Lung (tissue), 12 donors: ENCODE data around the gene LONP2. TPM values are rescaled to one million over a fixed set of nuclear protein-coding genes. Genes with fewer than 3 reads are reported as not detected.
A peak's percentile ranks its signal among the peaks of the same experiment; 100 is the strongest.

Experiments
- ATAC-seq: fragments of 200-7000 bp; cut with Tn5 transposase; one replicate; pipeline ENCODE4 v1.9.1; 2020; ENCODE audit warnings: moderate number of reproducible peaks; ENCODE audit not compliant: insufficient read depth, low FRiP score
- DNase-seq, 3 donors: peaks; one replicate each; pipeline ENCODE4 v3.0.0-alpha.2; 2013 to 2017
- H3K27ac ChIP-seq, 2 donors: one replicate each; pipeline ENCODE4 v1.5.1; 2013; ENCODE audit warnings: mild to moderate bottlenecking in 2 of 2, moderate library complexity in 2 of 2, control low read depth in 1 of 2, inconsistent platforms in 1 of 2, low read depth in 1 of 2, low read length in 1 of 2
- H3K27me3 ChIP-seq, 3 donors: one replicate each; pipeline ENCODE4 v1.5.1; 2013; ENCODE audit warnings: low read length in 2 of 3; ENCODE audit not compliant: control insufficient read depth in 3 of 3, insufficient read depth in 3 of 3
- H3K36me3 ChIP-seq, 4 donors: one replicate each; pipeline ENCODE4 v1.5.1; 2013; ENCODE audit warnings: low read length in 4 of 4, mild to moderate bottlenecking in 1 of 4, moderate library complexity in 1 of 4; ENCODE audit not compliant: control insufficient read depth in 4 of 4, insufficient read depth in 4 of 4
- H3K4me1 ChIP-seq, 5 donors: one replicate each; pipeline ENCODE4 v1.5.1; 2013; ENCODE audit warnings: low read length in 5 of 5, mild to moderate bottlenecking in 2 of 5, moderate library complexity in 1 of 5; ENCODE audit not compliant: control insufficient read depth in 5 of 5, insufficient read depth in 5 of 5
- H3K4me3 ChIP-seq: one replicate; pipeline ENCODE4 v1.5.1; 2013; ENCODE audit warnings: mild to moderate bottlenecking, control low read depth, moderate library complexity
- H3K9ac ChIP-seq, 2 donors: one replicate each; pipeline ENCODE4 v1.5.1; 2013; ENCODE audit warnings: low read length in 2 of 2, control low read depth in 1 of 2; ENCODE audit not compliant: insufficient read depth in 1 of 2
- H3K9me3 ChIP-seq, 4 donors: one replicate each; pipeline ENCODE4 v1.5.1; 2013; ENCODE audit warnings: low read length in 3 of 4, mild to moderate bottlenecking in 1 of 4, moderate library complexity in 1 of 4; ENCODE audit not compliant: control insufficient read depth in 4 of 4, insufficient read depth in 3 of 4
- CTCF ChIP-seq: IDR thresholded peaks from 2 replicates; pipeline ENCODE4 v1.5.1; 2012; ENCODE audit warnings: mild to moderate bottlenecking; ENCODE audit errors: control extremely low read depth, extremely low read depth
- WGBS, 2 donors: extraction: QIAGEN DNeasy Blood & Tissue Kit; methylation state at CpG; one replicate each; pipeline ENCODE4 v1.1.7; 2013; 5-methylcytosine and 5-hydroxymethylcytosine counted together
- polyA plus RNA-seq, 2 donors: library from polyadenylated mRNA; stranded (reverse); fragments of 200-250 nt; gene quantifications; one replicate each; pipeline ENCODE4 v1.2.1, GENCODE V29; 2013
- total RNA-seq, 2 donors: library from RNA; depleted of rRNA in 1 of 2; stranded (reverse); fragments of >200 nt in 1 of 2; gene quantifications; one replicate each; pipeline ENCODE4 v1.2.1, GENCODE V29; 2014 to 2021
- donor health status: control.
- donor health status: control.
- donor health status: Bipolar disorder and iron deficiency.
- donor health status: healthy.
- donor health status: DM: yes; HTN: yes; CAD: no.

Gene LONP2
- total and polyA plus RNA-seq, 4 donors, result 20.7 to 81.5 (median 46.1) TPM

GRCh38 chr16:48295488-48296281 lies 51.6 kb downstream of the LONP2 start:
- Histone ChIP-seq H3K27me3 (no peaks in the 10 kb centered on the region), H3K36me3 (peaks cover 10 to 13% (median 13%) of the 10 kb centered on the region in 4 donors), H3K9me3 (no peaks in the 10 kb centered on the region), H3K27ac (no peak overlapping the region), H3K4me1 (peaks cover 0 to under 1% (median 0%) of the 10 kb centered on the region in 5 donors), H3K9ac (no peak overlapping the region), H3K4me3 (no peak overlapping the region)
- 70 to 92% methylated on average over 1 of the region's 1 CpG for WGBS, 2 donors
- TF ChIP-seq CTCF, result no peak
- ATAC-seq, result no peak
- DNase-seq, result peak in 2 of 3 donors; percentile 39 to 65

- no peak for TF ChIP-seq CTCF
- Histone ChIP-seq H3K27me3 (no peaks in the 10 kb centered on the region), H3K27ac (no peak overlapping the region), H3K4me3 (no peak overlapping the region), H3K4me1 (no peaks in the 10 kb centered on the region), H3K9ac (no peak overlapping the region), H3K36me3 (peaks cover 9 to 33% (median 20%) of the 10 kb centered on the region in 4 donors), H3K9me3 (no peaks in the 10 kb centered on the region)
- WGBS, 2 donors, result 96 to 97% methylated on average over 4 of the region's 4 CpGs
- DNase-seq (no peak), ATAC-seq (no peak)
Observed at GRCh38 chr16:48299471-48299870, 55.4 kb downstream of the LONP2 start.

GRCh38 chr16:48300391-48300856 lies 56.3 kb downstream of the LONP2 start:
- ATAC-seq, result no peak

More at GRCh38 chr16:48300391-48300856, 56.3 kb downstream of the LONP2 start:
- Histone ChIP-seq H3K36me3 (peaks cover 9 to 42% (median 26%) of the 10 kb centered on the region in 4 donors), H3K9me3 (no peaks in the 10 kb centered on the region), H3K27ac (no peak overlapping the region), H3K27me3 (no peaks in the 10 kb centered on the region), H3K4me1 (no peaks in the 10 kb centered on the region), H3K4me3 (no peak overlapping the region), H3K9ac (no peak overlapping the region)
- no peak for TF ChIP-seq CTCF
- 52 to 59% methylated on average over 1 of the region's 1 CpG for WGBS, 2 donors
- peak in 1 of 3 donors; percentile 25 for DNase-seq
